BE2C (cell line): ENCODE results near the gene CPA4.

Source experiments
- DNase-seq: peaks from one replicate; pipeline ENCODE4 v3.0.0-alpha.2; 2020
- H3K27me3 ChIP-seq: fragments of 250-450 bp; sonication (Bioruptor Pico); 2 replicates; pipeline ENCODE4 v1.5.1; 2020; ENCODE audit warnings: mild to moderate bottlenecking
- H3K36me3 ChIP-seq: fragments of 250-450 bp; sonication (Bioruptor Pico); 2 replicates; pipeline ENCODE4 v1.5.1; 2020; ENCODE audit warnings: mild to moderate bottlenecking
- H3K4me1 ChIP-seq: fragments of 250-450 bp; sonication (Bioruptor Pico); 2 replicates; pipeline ENCODE4 v1.5.1; 2020
- H3K4me3 ChIP-seq: 2 replicates; pipeline ENCODE4 v1.5.1; 2011; ENCODE audit warnings: low read depth, low read length
- H3K9me3 ChIP-seq: fragments of 250-450 bp; sonication (Bioruptor Pico); 2 replicates; pipeline ENCODE4 v1.5.1; 2020
- TF ChIP-seq, protein P1 (sequence below): IDR thresholded peaks from 2 replicates; pipeline ENCODE4 v1.5.1; 2012; ENCODE audit warnings: mild to moderate bottlenecking, low read depth, low read length

Gene CPA4

DNA sequence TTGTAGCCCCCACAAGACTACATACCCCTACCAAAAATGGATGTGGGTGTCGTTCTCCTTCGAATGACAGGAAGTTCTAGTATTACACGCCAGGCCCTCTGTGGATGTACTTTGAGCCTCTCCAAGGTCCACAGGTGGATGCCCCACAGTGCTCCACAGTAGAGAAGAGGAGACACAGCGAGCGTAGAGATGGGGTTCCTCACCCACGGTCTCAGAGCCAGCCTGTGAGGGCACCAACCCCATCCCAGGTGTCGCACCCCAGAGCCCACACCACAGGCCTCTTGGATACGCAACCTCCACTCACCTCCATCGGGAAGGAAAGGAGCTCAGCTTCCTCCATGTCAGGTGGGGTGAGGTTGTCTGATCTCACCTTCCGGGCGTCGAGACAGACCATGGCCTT is 54.0 kb downstream of the CPA4 start:
- Histone ChIP-seq H3K27me3 (no peaks in the 10 kb centered on the region), H3K36me3 (no peaks in the 10 kb centered on the region), H3K4me3 (no peak overlapping the region), H3K4me1 (no peaks in the 10 kb centered on the region), H3K9me3 (no peaks in the 10 kb centered on the region)
- TF ChIP-seq, protein P1, sequence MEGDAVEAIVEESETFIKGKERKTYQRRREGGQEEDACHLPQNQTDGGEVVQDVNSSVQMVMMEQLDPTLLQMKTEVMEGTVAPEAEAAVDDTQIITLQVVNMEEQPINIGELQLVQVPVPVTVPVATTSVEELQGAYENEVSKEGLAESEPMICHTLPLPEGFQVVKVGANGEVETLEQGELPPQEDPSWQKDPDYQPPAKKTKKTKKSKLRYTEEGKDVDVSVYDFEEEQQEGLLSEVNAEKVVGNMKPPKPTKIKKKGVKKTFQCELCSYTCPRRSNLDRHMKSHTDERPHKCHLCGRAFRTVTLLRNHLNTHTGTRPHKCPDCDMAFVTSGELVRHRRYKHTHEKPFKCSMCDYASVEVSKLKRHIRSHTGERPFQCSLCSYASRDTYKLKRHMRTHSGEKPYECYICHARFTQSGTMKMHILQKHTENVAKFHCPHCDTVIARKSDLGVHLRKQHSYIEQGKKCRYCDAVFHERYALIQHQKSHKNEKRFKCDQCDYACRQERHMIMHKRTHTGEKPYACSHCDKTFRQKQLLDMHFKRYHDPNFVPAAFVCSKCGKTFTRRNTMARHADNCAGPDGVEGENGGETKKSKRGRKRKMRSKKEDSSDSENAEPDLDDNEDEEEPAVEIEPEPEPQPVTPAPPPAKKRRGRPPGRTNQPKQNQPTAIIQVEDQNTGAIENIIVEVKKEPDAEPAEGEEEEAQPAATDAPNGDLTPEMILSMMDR, result no peak
- no peak for DNase-seq

DNA sequence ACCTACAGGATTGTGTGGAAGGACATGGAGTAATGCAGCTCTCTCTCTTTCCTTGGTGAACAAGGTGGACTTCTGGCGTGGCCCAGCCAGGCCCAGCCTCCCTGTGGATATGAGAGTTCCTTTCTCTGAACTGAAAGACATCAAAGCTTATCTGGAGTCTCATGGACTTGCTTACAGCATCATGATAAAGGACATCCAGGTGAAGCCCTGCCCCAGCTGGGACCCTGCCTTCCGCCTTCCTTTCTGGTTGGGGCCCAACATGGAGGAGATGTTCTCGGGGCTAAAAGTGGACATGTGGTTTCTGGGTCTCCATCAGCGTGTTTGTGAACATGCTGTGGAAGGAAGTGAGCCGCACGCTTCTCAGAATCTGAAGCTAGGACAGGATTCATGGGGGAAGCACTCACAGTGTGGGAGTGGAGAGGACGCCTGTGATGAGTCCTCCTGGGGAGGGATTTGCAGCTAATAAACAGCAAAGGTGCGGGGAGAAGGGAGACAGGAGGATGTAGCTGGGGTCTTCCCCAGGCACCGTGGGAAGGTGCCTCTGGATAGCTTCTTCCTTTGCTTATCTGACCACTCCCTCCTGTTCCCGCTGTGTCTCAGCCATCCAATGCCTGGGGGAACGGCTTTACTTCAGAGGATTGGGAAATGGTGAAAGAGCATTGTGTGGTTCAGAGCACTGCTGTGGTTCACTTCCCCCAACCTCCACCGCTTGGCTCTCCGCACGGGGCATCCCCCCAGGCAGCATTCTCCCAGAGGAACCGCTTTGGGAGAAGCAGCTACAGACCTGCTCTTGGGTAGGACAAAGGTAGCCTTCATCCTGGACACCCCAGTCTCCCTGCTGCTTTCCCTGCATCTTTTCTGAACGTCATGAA is 57.2 kb downstream of the CPA4 start:
- H3K4me3 ChIP-seq, result no peak overlapping the region
- no peaks in the 10 kb centered on the region for H3K4me1 ChIP-seq
- H3K36me3 ChIP-seq, result no peaks in the 10 kb centered on the region
- H3K9me3 ChIP-seq, result no peaks in the 10 kb centered on the region
- TF ChIP-seq, protein P1, result no peak
- no peak for DNase-seq
- H3K27me3 ChIP-seq, result no peaks in the 10 kb centered on the region

DNA sequence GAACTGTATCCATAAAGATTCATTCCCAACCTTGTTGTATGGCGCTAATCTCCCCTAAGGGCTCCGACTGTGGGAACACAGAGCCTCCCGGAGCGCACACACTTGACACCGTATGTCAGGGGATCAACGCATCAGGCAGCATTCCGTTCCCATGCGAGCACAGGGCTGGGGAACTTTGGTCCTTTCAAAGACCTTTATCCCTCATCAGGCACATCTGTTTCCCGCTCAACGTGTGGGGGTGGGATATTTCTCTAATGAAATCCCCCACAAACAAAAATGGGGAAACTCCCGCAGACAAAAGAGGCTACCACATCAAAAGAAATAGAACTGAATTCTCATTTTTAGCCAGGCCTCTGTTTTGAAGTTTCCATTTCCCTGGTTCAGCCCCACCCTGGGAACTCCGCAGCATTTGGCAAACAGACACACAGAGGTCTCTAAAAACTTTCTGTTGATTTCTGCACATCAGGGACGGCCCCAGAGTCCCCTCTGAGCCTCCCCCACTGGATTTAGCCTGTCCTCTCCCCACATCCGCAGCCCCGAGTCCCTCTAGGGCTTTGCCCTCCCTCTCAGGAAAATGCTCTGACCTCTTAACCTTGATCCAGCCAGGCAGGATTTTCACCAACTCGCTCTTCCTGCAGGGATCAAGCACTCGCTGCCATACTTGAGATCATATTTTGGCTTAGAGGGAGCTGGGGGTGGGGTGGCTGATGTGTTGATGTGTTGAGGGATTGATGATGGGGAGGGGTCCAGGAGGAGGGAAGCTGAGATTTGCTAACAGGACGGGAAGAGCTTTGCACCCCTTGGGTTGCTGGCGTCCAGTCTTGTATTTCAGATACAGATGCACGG is 58.2 kb downstream of the CPA4 start:
- no peaks in the 10 kb centered on the region for H3K36me3 ChIP-seq
- DNase-seq, result no peak
- no peak overlapping the region for H3K4me3 ChIP-seq
- TF ChIP-seq, protein P1, result no peak
- no peaks in the 10 kb centered on the region for H3K27me3 ChIP-seq
- H3K4me1 ChIP-seq, result no peaks in the 10 kb centered on the region
- H3K9me3 ChIP-seq, result no peaks in the 10 kb centered on the region

DNA sequence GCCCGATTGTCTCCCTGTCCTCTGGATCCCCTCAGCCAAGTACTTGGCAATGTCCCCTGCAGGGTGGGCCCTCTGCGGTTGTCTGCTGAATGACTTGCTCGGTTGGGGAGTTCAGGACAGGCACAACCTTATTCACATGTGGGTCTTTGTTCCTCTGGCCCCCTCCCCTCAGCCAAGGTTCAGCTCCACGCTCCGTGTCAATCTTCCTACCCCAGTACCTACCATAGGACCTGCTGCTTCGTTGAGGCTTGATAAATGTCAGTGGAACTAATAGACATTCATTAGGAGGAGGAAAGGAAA is 58.8 kb downstream of the CPA4 start:
- no peaks in the 10 kb centered on the region for H3K9me3 ChIP-seq
- H3K27me3 ChIP-seq, result no peaks in the 10 kb centered on the region
- H3K36me3 ChIP-seq, result no peaks in the 10 kb centered on the region
- no peaks in the 10 kb centered on the region; the same call in 1 of the 2 replicates for H3K4me1 ChIP-seq
- TF ChIP-seq, protein P1, result no peak
- DNase-seq, result no peak
- no peak overlapping the region for H3K4me3 ChIP-seq

DNA sequence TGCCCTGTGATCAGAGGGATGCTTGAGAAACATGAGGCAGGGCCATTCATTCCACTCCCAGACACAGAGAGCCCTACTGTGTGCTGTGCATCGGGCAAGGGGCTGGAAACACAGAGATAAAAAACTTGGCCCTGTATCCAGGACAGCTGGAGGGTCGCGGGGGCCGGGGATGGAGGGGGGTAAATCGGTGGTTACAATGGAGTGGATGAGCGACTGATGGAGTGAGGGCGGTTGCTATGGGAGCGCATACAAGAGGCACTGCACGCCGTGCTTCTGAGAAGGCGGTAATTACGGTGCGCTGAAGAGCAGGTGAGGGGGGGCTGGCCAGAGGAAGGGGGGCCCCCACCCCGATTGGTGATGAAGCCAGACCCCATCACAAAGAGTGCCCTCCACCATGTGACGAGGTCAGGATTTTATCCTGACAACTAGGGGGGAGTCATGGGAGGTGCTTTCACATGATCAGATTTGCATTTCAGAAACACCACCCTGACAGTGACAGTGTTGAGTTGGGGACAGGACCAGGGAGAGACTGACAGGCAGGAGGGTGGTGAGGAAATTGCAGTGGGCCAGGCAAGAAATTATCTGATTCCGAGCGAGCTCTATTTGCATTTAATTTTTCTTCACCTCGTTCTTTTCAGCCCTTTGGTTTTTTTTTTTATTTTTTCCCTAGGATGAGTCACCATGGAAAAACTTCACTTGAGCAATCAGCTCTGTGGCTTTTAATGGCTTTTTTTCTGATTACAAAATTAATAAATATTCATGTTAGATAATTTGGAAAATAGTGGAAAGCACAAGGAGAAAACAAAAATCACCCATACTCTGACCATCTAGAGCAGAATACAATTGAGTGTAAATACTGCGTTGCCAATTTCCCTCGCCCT is 59.5 kb downstream of the CPA4 start:
- Histone ChIP-seq H3K4me3 (no peak overlapping the region), H3K9me3 (no peaks in the 10 kb centered on the region), H3K27me3 (no peaks in the 10 kb centered on the region), H3K36me3 (no peaks in the 10 kb centered on the region), H3K4me1 (no peaks in the 10 kb centered on the region; the same call in 1 of the 2 replicates)
- no peak for DNase-seq
- TF ChIP-seq, protein P1, result no peak
